GM21717 (cell line): ENCODE measurements around the gene SHISA9.

Experiments used
- ATAC-seq: cut with Tn5 transposase; IDR thresholded peaks from one replicate; pipeline ENCODE4 v1.9.1; 2021; ENCODE audit warnings: mild to moderate bottlenecking, moderate library complexity; ENCODE audit not compliant: unreplicated experiment

SHISA9 gene

GRCh38 chr16:13108126-13108525, 206.7 kb downstream of the SHISA9 start:
- no peak for ATAC-seq

GRCh38 chr16:13109171-13109570, 207.8 kb downstream of the SHISA9 start:
- ATAC-seq: no peak

GRCh38 chr16:13110124-13110796, 208.9 kb downstream of the SHISA9 start:
- ATAC-seq: no peak

- ATAC-seq: no peak
Measured at GRCh38 chr16:13111747-13112146, 210.3 kb downstream of the SHISA9 start.

- ATAC-seq: no peak
Measured at GRCh38 chr16:13113741-13114140, 212.3 kb downstream of the SHISA9 start.

- no peak for ATAC-seq
Measured at GRCh38 chr16:13118091-13118490, 216.7 kb downstream of the SHISA9 start.

- ATAC-seq: no peak
Measured at GRCh38 chr16:13120091-13120490, 218.7 kb downstream of the SHISA9 start.

- no peak for ATAC-seq
Measured at GRCh38 chr16:13120557-13120956, 219.2 kb downstream of the SHISA9 start.

- no peak for ATAC-seq
Measured at GRCh38 chr16:13123991-13124390, 222.6 kb downstream of the SHISA9 start.

- ATAC-seq: no peak
Measured at GRCh38 chr16:13127144-13127543, 225.7 kb downstream of the SHISA9 start.

GRCh38 chr16:13130586-13130985, 229.2 kb downstream of the SHISA9 start:
- ATAC-seq: no peak

- no peak for ATAC-seq
Measured at GRCh38 chr16:13134836-13135235, 233.4 kb downstream of the SHISA9 start.

GRCh38 chr16:13136901-13137300, 235.5 kb downstream of the SHISA9 start:
- ATAC-seq: no peak

GRCh38 chr16:13138528-13138927, 237.1 kb downstream of the SHISA9 start:
- no peak for ATAC-seq

GRCh38 chr16:13139661-13140241, 238.4 kb downstream of the SHISA9 start:
- ATAC-seq: no peak

GRCh38 chr16:13143551-13143950, 242.2 kb downstream of the SHISA9 start:
- no peak for ATAC-seq

- no peak for ATAC-seq
Measured at GRCh38 chr16:13146829-13147228, 245.4 kb downstream of the SHISA9 start.

GRCh38 chr16:13148294-13148693, 246.9 kb downstream of the SHISA9 start:
- no peak for ATAC-seq

- ATAC-seq: no peak
Measured at GRCh38 chr16:13148836-13149235, 247.4 kb downstream of the SHISA9 start.

GRCh38 chr16:13150181-13150885, 248.9 kb downstream of the SHISA9 start:
- no peak for ATAC-seq

GRCh38 chr16:13153696-13154095, 252.3 kb downstream of the SHISA9 start:
- ATAC-seq: no peak

GRCh38 chr16:13154799-13155198, 253.4 kb downstream of the SHISA9 start:
- ATAC-seq: no peak
